NT2/D1 (cell line): Measurements from ENCODE around the gene TARS1.

Experiments used
- DNase-seq: peaks from one replicate; pipeline ENCODE4 v3.0.0-alpha.2; 2011; ENCODE audit warnings: low read depth, low spot score
- H3K27me3 ChIP-seq: 2 replicates; pipeline ENCODE4 v1.6.0; 2011; ENCODE audit warnings: mild to moderate bottlenecking; ENCODE audit not compliant: insufficient read length, insufficient read depth
- H3K36me3 ChIP-seq: 2 replicates; pipeline ENCODE4 v1.6.1; 2011; ENCODE audit warnings: mild to moderate bottlenecking, low read length, mixed read lengths; ENCODE audit not compliant: insufficient read depth, insufficient read length
- H3K4me1 ChIP-seq: 2 replicates; pipeline ENCODE4 v1.5.1; 2011; ENCODE audit not compliant: insufficient read depth, insufficient read length
- H3K4me3 ChIP-seq: 2 replicates; pipeline ENCODE4 v1.5.1; 2011; ENCODE audit warnings: low read depth; ENCODE audit not compliant: insufficient read length
- H3K9ac ChIP-seq: 2 replicates; pipeline ENCODE4 v1.6.0; 2011; ENCODE audit warnings: low read depth; ENCODE audit not compliant: insufficient read length
- H3K9me3 ChIP-seq: 2 replicates; pipeline ENCODE4 v1.5.1; 2011; ENCODE audit warnings: mild to moderate bottlenecking, low read length; ENCODE audit not compliant: insufficient read depth
- SUZ12 ChIP-seq: IDR thresholded peaks from 2 replicates; pipeline ENCODE4 v1.6.1; 2011; ENCODE audit not compliant: insufficient read length, insufficient read depth; ENCODE audit errors: extremely low read depth
- YY1 ChIP-seq: IDR thresholded peaks from 2 replicates; pipeline ENCODE4 v1.6.1; 2011; ENCODE audit not compliant: insufficient read length, insufficient read depth
- ZNF274 ChIP-seq: IDR thresholded peaks from 2 replicates; pipeline ENCODE4 v1.6.1; 2011; ENCODE audit warnings: mild to moderate bottlenecking, low read depth, low read length

TARS1 gene

GRCh38 chr5:33440482-33441240 is at the start of gene TARS1:
TSS of gene TARS1 (plus strand) at chr5:33440965. CDS start at chr5:33441087, 122 bp downstream.
- Histone ChIP-seq H3K4me3 (peak within 1 kb of the TSS; percentile 89), H3K9ac (peak within 1 kb of the TSS; percentile 91), H3K36me3 (peaks cover 19% of the 10 kb centered on the region), H3K4me1 (no peaks in the 10 kb centered on the region), H3K27me3 (no peaks in the 10 kb centered on the region), H3K9me3 (0 out of 2 replicates have a peak, but pooled peaks cover 6% of the 10 kb centered on the region)
- peak; percentile 96 for DNase-seq
- TF ChIP-seq SUZ12 (no peak), YY1 (no peak), ZNF274 (no peak)

DNA sequence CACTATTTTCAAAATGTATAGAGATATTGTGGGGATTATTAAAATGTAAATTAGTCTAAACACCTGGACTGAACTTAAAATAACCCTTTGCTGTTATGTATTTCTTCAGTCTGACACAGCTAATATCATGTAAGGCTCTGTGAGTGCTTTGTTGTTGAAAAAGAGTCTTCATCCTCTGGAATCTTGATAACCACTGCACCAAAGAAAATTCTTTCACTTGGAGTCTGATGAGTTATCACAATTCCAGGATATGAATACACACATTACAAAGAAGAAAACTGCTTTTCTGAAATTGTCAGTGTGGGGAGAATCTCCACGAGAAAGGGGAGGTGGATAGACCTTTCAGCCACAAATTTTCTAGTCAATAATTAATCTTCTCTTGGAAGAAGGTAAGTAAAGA is 42.3 kb upstream of the TARS1 start:
- TF ChIP-seq ZNF274: no peak
- TF ChIP-seq YY1: no peak
- TF ChIP-seq SUZ12: no peak
- Histone ChIP-seq H3K4me3 (no peak overlapping the region), H3K9me3 (no peaks in the 10 kb centered on the region), H3K4me1 (no peaks in the 10 kb centered on the region), H3K36me3 (no peaks in the 10 kb centered on the region), H3K9ac (no peak overlapping the region), H3K27me3 (no peaks in the 10 kb centered on the region)
- DNase-seq: no peak

- Histone ChIP-seq H3K27me3 (no peaks in the 10 kb centered on the region), H3K36me3 (no peaks in the 10 kb centered on the region), H3K4me3 (no peak overlapping the region), H3K9ac (no peak overlapping the region), H3K4me1 (no peaks in the 10 kb centered on the region), H3K9me3 (no peaks in the 10 kb centered on the region)
- DNase-seq: no peak
- no peak for TF ChIP-seq ZNF274
- TF ChIP-seq YY1: no peak
- no peak for TF ChIP-seq SUZ12
Observed at GRCh38 chr5:33400675-33401074, 40.1 kb upstream of the TARS1 start.

- no peak for DNase-seq
- Histone ChIP-seq H3K27me3 (no peaks in the 10 kb centered on the region), H3K4me1 (no peaks in the 10 kb centered on the region), H3K4me3 (no peak overlapping the region), H3K9me3 (no peaks in the 10 kb centered on the region), H3K9ac (no peak overlapping the region), H3K36me3 (no peaks in the 10 kb centered on the region)
- TF ChIP-seq SUZ12 (no peak), ZNF274 (no peak), YY1 (no peak)
Observed at GRCh38 chr5:33401482-33402390, 39.0 kb upstream of the TARS1 start.

GRCh38 chr5:33403187-33403586 is 37.6 kb upstream of the TARS1 start:
- H3K36me3 ChIP-seq: no peaks in the 10 kb centered on the region
- H3K9me3 ChIP-seq: no peaks in the 10 kb centered on the region
- TF ChIP-seq YY1: no peak
- TF ChIP-seq ZNF274: no peak
- TF ChIP-seq SUZ12: no peak
- no peak overlapping the region for H3K4me3 ChIP-seq
- no peak overlapping the region for H3K9ac ChIP-seq
- DNase-seq: no peak
- no peaks in the 10 kb centered on the region for H3K4me1 ChIP-seq
- no peaks in the 10 kb centered on the region for H3K27me3 ChIP-seq

DNA sequence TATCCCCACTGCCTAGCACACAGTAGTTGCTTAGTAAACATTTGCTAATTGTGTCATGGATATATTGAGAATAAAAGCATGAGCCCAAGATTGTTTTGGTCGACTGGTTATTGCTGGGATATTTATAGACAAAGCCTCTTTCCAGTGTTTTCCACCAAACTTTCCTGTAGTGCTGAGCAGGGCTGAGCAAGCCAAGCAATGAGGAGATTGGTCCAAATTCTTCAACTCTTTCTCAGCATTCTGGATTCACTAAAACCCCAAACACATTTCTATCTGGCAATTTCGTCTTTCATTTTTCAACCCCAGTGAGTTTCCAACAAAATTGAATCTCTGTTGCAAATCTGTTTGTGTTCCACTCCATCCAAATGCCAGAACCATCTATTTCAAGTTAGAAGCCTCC is 31.9 kb upstream of the TARS1 start:
- H3K27me3 ChIP-seq: no peaks in the 10 kb centered on the region
- no peak for DNase-seq
- no peaks in the 10 kb centered on the region for H3K9me3 ChIP-seq
- H3K36me3 ChIP-seq: no peaks in the 10 kb centered on the region
- H3K9ac ChIP-seq: no peak overlapping the region
- no peak for TF ChIP-seq YY1
- TF ChIP-seq ZNF274: no peak
- no peak for TF ChIP-seq SUZ12
- no peak overlapping the region for H3K4me3 ChIP-seq
- H3K4me1 ChIP-seq: no peaks in the 10 kb centered on the region
